Stimulated activated CD4-positive, alpha-beta T cell treated with anti-CD3 and anti-CD28 coated beads, Interleukin-1b, Interleukin-23, amount 100 ng/mL, for 4 hours (primary cell): ENCODE data around the gene CBY1.
A peak's percentile ranks its signal among the peaks of the same experiment; 100 is the strongest.

Experiments
- DNase-seq, 2 donors: peaks; one replicate each; pipeline ENCODE4 v3.0.0-alpha.2; 2020; ENCODE audit warnings: low read depth in 2 of 2

Gene CBY1

GRCh38 chr22:38649841-38650522 is 6.5 kb upstream of the CBY1 start:
- no peak for DNase-seq

- DNase-seq = no peak
Observed at GRCh38 chr22:38652859-38653258, 3.6 kb upstream of the CBY1 start.

GRCh38 chr22:38653741-38654140 is 2.7 kb upstream of the CBY1 start:
- DNase-seq = no peak

GRCh38 chr22:38655519-38656255 is 751 bp upstream of the CBY1 start:
- DNase-seq = no peak

GRCh38 chr22:38657045-38657909 is 839 bp downstream of the CBY1 start:
- DNase-seq = peak in 1 of 2 donors; percentile 15

GRCh38 chr22:38674888-38675287 is 18.4 kb downstream of the CBY1 start:
- DNase-seq = no peak

- no peak for DNase-seq
Observed at GRCh38 chr22:38675833-38676232, 19.4 kb downstream of the CBY1 start.

GRCh38 chr22:38681582-38682335 is 25.3 kb downstream of the CBY1 start, which contains the start of gene TOMM22:
TSS of gene TOMM22 (plus strand) at chr22:38681957. CDS start at chr22:38681979, 22 bp downstream.
- peak; percentile 63 to 75 for DNase-seq

- no peak for DNase-seq
Observed at GRCh38 chr22:38684895-38685294, 28.5 kb downstream of the CBY1 start.

- no peak for DNase-seq
Observed at GRCh38 chr22:38685761-38686160, 29.3 kb downstream of the CBY1 start.

GRCh38 chr22:38689651-38690050 is 33.2 kb downstream of the CBY1 start:
- no peak for DNase-seq

- DNase-seq = no peak
Observed at GRCh38 chr22:38694049-38694448, 37.6 kb downstream of the CBY1 start.

- DNase-seq = no peak
Observed at GRCh38 chr22:38694940-38695339, 38.5 kb downstream of the CBY1 start.

GRCh38 chr22:38696606-38697424 is 40.4 kb downstream of the CBY1 start:
- DNase-seq = peak in 1 of 2 donors; percentile 38

- no peak for DNase-seq
Observed at GRCh38 chr22:38697425-38698089, 41.1 kb downstream of the CBY1 start.

- DNase-seq = no peak
Observed at GRCh38 chr22:38698407-38699094, 42.1 kb downstream of the CBY1 start.

- DNase-seq = no peak
Observed at GRCh38 chr22:38699143-38699542, 42.7 kb downstream of the CBY1 start.

- no peak for DNase-seq
Observed at GRCh38 chr22:38699784-38700183, 43.3 kb downstream of the CBY1 start.

- no peak for DNase-seq
Observed at GRCh38 chr22:38700270-38700788, 43.9 kb downstream of the CBY1 start.
